ENCODE measurements around the gene NRCAM. TPM values are rescaled to one million over a fixed set of nuclear protein-coding genes. Genes with fewer than 3 reads are reported as not detected.

The NRCAM gene
- total and polyA plus RNA-seq, 2 of the 8 experiments (the other 6 are each of a cell fraction or from before 2014, with no cell fraction given) = 2.7 to 3.8 TPM

GRCh38 chr7:108450160-108450559 lies 6.1 kb downstream of the NRCAM start:
- TF ChIP-seq GABPA (IDR thresholded peaks at IDR 0.05; ENCODE audit: borderline replicate concordance, insufficient read depth, low read length) = no peak
- TF ChIP-seq SIX5 (IDR thresholded peaks at IDR 0.05; ENCODE audit: low read depth, low read length) = no peak
- no peak for TF ChIP-seq KDM1A (IDR thresholded peaks at IDR 0.05; ENCODE audit: borderline replicate concordance, low read length)
- TF ChIP-seq BRCA1 (IDR thresholded peaks at IDR 0.05; ENCODE audit: low read depth, low read length) = no peak
- no peak for TF ChIP-seq NRF1 (IDR thresholded peaks at IDR 0.05; ENCODE audit: low read depth, low read length)
- TF ChIP-seq ZNF274 (IDR thresholded peaks at IDR 0.05; ENCODE audit: borderline replicate concordance, extremely low read depth, low read length) = no peak
- TF ChIP-seq SUZ12 (IDR thresholded peaks at IDR 0.05; ENCODE audit: low read length) = no peak
- TF ChIP-seq HDAC6 (IDR thresholded peaks at IDR 0.05; ENCODE audit: low read depth, low read length) = no peak
- TF ChIP-seq KDM4A (IDR thresholded peaks at IDR 0.05; ENCODE audit: low read depth, low read length, severe bottlenecking) = no peak
- TF ChIP-seq, protein P1, sequence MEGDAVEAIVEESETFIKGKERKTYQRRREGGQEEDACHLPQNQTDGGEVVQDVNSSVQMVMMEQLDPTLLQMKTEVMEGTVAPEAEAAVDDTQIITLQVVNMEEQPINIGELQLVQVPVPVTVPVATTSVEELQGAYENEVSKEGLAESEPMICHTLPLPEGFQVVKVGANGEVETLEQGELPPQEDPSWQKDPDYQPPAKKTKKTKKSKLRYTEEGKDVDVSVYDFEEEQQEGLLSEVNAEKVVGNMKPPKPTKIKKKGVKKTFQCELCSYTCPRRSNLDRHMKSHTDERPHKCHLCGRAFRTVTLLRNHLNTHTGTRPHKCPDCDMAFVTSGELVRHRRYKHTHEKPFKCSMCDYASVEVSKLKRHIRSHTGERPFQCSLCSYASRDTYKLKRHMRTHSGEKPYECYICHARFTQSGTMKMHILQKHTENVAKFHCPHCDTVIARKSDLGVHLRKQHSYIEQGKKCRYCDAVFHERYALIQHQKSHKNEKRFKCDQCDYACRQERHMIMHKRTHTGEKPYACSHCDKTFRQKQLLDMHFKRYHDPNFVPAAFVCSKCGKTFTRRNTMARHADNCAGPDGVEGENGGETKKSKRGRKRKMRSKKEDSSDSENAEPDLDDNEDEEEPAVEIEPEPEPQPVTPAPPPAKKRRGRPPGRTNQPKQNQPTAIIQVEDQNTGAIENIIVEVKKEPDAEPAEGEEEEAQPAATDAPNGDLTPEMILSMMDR (IDR thresholded peaks at IDR 0.05; ENCODE audit: control extremely low read depth in 1 of 3, insufficient read depth in 1 of 3, low read depth in 1 of 3, low read length in 3 of 3) = no peak
- no peak overlapping the region for H3K4me3 ChIP-seq (ENCODE audit: extremely low read depth in 1 of 4, insufficient read depth in 2 of 4, low read depth in 3 of 4, low read length in 4 of 4)
- no peak overlapping the region for H3K9ac ChIP-seq (replicated peaks in 1 of 4; ENCODE audit: extremely low read depth in 1 of 4, low read depth in 3 of 4, low read length in 3 of 4)
- no peak for DNase-seq (ENCODE audit: low read depth in 1 of 2, low spot score in 2 of 2)
- H3K23me2 ChIP-seq (ENCODE audit: low read depth, low read length) = peaks cover 8% of the 10 kb centered on the region
- no peak overlapping the region for H4K91ac ChIP-seq (replicated peaks; ENCODE audit: insufficient read length, low read length)
- no peak overlapping the region for H3K18ac ChIP-seq (ENCODE audit: extremely low read depth, low read length)
- H4K20me1 ChIP-seq (replicated peaks in 1 of 2; ENCODE audit: control insufficient read depth in 1 of 2, insufficient read depth in 2 of 2, low read length in 2 of 2) = peaks cover 0 to 1% of the 10 kb centered on the region in 2 experiments
- no peaks in the 10 kb centered on the region for H3K79me1 ChIP-seq (ENCODE audit: low read depth, low read length)
- no peaks in the 10 kb centered on the region for H3K36me3 ChIP-seq (ENCODE audit: control insufficient read depth in 2 of 4, insufficient read depth in 4 of 4, low read length in 3 of 4)
- H3K4ac ChIP-seq (replicated peaks; ENCODE audit: insufficient read length, low read depth, low read length) = no peak overlapping the region
- no peak overlapping the region for H2BK12ac ChIP-seq (ENCODE audit: low read depth, low read length)
- H2BK15ac ChIP-seq (ENCODE audit: low read length) = no peak overlapping the region
- peaks cover 4 to 20% (median 13%) of the 10 kb centered on the region in 4 experiments; a peak in 5 of 7 replicates for H3K27me3 ChIP-seq (replicated peaks in 1 of 4; ENCODE audit: control insufficient read depth in 3 of 4, extremely low read depth in 1 of 4, insufficient read depth in 3 of 4, low read length in 3 of 4)
- H3K56ac ChIP-seq (replicated peaks; ENCODE audit: insufficient read length, low read depth, low read length) = no peak overlapping the region
- H4K8ac ChIP-seq (ENCODE audit: extremely low read depth, insufficient read depth, low read length) = no peak overlapping the region
- WGBS, 2 experiments (ENCODE audit: extremely low coverage in 1 of 2, insufficient coverage in 1 of 2, insufficient read length in 1 of 2, insufficient replicate concordance in 2 of 2, low coverage in 1 of 2, low lambda C conversion rate in 2 of 2, missing lambda C conversion rate in 1 of 2) = 96% methylated on average over 1 of the region's 1 CpG; no CpG with 5 or more reads in 1 of the 2 experiments
- H3K4me2 ChIP-seq (ENCODE audit: insufficient read depth in 1 of 2, low read depth in 2 of 2, low read length in 2 of 2) = no peak overlapping the region
- H3K9me3 ChIP-seq (ENCODE audit: insufficient read depth in 2 of 2, low read depth in 1 of 2, low read length in 1 of 2) = no peaks in the 10 kb centered on the region
- H2BK5ac ChIP-seq (ENCODE audit: low read depth, low read length) = no peak overlapping the region
- no peak overlapping the region for H3K23ac ChIP-seq (ENCODE audit: insufficient read length)
- CTCF ChIA-PET (ENCODE audit: partially characterized antibody) = interaction anchor here (1.0 to 1.5 kb wide), 4 partner anchors 8 to 271 kb away, joined by 3 to 5 read pairs (median 4); no protein-coding TSS in a partner anchor
- no peak overlapping the region for H2AK5ac ChIP-seq (ENCODE audit: low read depth, low read length)
- no peak overlapping the region for H3K27ac ChIP-seq (ENCODE audit: low read depth, low read length)
- no peak for FAIRE-seq
- no peaks in the 10 kb centered on the region for H3K79me2 ChIP-seq (ENCODE audit: control insufficient read depth in 1 of 2, insufficient read depth in 2 of 2, low read length in 2 of 2)
- POLR2A ChIA-PET (ENCODE audit: partially characterized antibody) = no interaction called here
- H2AFZ ChIP-seq (ENCODE audit: low read length) = no peak overlapping the region
- no peak overlapping the region for H3K14ac ChIP-seq (ENCODE audit: insufficient read length)
- H4K5ac ChIP-seq (ENCODE audit: insufficient read length, low read depth, low read length) = no peak overlapping the region
- peaks cover 6 to 13% (median 9%) of the 10 kb centered on the region in 4 experiments; a peak in 5 of 7 replicates for H3K4me1 ChIP-seq (replicated peaks in 1 of 4; ENCODE audit: control insufficient read depth in 3 of 4, insufficient read depth in 4 of 4, low read length in 3 of 4)
- no peak overlapping the region for H2BK20ac ChIP-seq (ENCODE audit: low read length)
- no peak overlapping the region for H2BK120ac ChIP-seq (replicated peaks; ENCODE audit: low read depth, low read length)

Measured in H1 (cell line).